IPS-18a (cell line): ENCODE results near the gene TMUB1.

ENCODE experiments used
- H3K27ac ChIP-seq: one replicate; pipeline ENCODE4 v1.5.1; 2013; ENCODE audit warnings: low read length
- H3K27me3 ChIP-seq: one replicate; pipeline ENCODE4 v1.6.1; 2013; ENCODE audit warnings: mild to moderate bottlenecking, low read length; ENCODE audit not compliant: control insufficient read depth, insufficient read depth
- H3K36me3 ChIP-seq: one replicate; pipeline ENCODE4 v1.6.1; 2013; ENCODE audit warnings: low read depth, low read length; ENCODE audit not compliant: control insufficient read depth
- H3K4me1 ChIP-seq: one replicate; pipeline ENCODE4 v1.6.1; 2013; ENCODE audit warnings: low read depth, low read length; ENCODE audit not compliant: control insufficient read depth
- H3K4me3 ChIP-seq: one replicate; pipeline ENCODE4 v1.5.1; 2013; ENCODE audit warnings: low read length
- H3K9ac ChIP-seq: one replicate; pipeline ENCODE4 v1.6.1; 2013; ENCODE audit warnings: mild to moderate bottlenecking, low read length, moderate library complexity
- H3K9me3 ChIP-seq: one replicate; pipeline ENCODE4 v1.6.1; 2013; ENCODE audit warnings: low read depth, low read length; ENCODE audit not compliant: control insufficient read depth

Gene TMUB1

DNA sequence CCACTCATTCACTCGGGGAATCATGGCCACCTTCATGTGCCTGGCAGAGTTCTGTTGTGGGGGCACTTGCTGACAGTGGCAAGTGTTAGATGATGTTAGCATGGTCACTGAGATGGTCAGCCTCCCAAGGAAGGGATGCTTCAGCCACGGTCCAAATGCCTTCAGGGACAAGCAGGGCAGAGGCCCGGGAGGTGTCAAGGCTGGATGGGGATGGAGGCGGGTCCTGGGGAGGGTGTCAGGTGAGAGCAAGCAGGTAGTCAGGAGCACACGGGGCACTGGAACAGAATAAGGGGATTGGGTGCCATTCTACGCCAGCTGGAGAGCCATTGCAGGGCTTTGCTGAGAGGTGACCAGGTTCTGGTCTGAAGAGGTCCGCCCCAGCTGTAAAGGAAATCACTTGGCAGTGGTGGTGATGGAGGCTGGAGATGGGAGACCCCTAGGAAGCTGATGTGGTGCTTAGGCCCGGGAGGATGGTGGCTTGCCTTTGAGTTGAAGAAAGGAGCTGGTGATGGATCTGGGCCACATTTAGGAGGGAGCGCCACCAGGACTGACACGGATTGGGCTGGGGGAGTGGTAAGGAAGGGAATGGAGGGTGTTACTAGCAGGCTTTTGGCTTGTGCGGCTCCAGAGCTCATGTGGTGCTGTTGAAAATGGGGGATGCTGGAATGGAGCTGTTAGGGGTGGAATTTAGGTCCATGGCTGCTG lies 27.1 kb upstream of the TMUB1 start:
- peaks cover 11% of the 10 kb centered on the region for H3K4me1 ChIP-seq
- no peaks in the 10 kb centered on the region for H3K9me3 ChIP-seq
- H3K4me3 ChIP-seq, result no peak overlapping the region
- H3K36me3 ChIP-seq, result no peaks in the 10 kb centered on the region
- H3K9ac ChIP-seq, result no peak overlapping the region
- H3K27ac ChIP-seq, result no peak overlapping the region
- H3K27me3 ChIP-seq, result peaks cover 11% of the 10 kb centered on the region

DNA sequence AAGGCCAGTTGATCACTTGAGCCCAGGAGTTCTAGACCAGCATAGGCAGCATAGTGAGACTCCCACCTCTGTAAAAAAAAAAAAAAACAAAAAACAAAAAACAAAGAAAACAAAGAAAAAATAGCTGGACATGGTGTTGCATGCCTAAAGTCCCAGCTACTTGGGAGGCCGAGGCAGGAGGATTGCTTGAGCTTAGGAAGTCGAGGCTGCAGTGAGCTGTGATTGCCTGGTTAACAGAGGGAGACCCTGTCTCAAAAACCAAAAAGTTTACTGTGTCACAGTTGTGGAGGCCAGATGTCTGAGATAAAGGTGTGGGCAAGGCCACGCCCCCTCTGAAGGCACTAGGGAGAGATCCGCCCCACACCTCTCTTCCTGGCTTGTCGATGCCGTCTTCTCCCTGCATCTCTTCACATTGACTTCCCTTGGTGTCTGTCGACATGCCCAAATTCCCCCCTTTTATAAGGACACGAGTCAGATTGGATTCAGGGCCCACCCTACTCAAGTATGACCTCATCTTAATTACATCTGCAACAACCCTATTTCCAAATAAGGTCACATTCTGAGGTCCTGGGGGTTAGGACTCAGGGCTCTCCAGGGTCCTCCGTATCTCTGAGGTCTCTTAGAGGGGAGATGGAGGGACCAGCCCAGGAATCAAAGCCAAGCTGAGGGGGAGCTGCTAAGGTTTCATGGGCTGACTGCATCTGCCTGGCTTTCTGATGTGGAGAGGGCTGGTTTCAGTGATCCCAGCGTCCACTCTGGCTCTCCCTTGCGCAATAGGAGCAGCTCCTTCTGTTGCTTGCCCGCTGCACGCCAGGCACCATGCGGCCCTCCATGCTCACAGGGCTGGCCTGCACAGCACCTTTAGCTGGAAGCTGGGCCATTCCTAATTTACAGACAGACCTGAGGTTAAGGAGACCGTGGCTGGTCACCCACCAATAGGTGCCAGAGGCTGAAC lies 26.1 kb upstream of the TMUB1 start:
- no peaks in the 10 kb centered on the region for H3K36me3 ChIP-seq
- no peak overlapping the region for H3K9ac ChIP-seq
- no peak overlapping the region for H3K27ac ChIP-seq
- no peaks in the 10 kb centered on the region for H3K9me3 ChIP-seq
- H3K4me3 ChIP-seq, result no peak overlapping the region
- peaks cover 10% of the 10 kb centered on the region for H3K27me3 ChIP-seq
- peaks cover 19% of the 10 kb centered on the region for H3K4me1 ChIP-seq

DNA sequence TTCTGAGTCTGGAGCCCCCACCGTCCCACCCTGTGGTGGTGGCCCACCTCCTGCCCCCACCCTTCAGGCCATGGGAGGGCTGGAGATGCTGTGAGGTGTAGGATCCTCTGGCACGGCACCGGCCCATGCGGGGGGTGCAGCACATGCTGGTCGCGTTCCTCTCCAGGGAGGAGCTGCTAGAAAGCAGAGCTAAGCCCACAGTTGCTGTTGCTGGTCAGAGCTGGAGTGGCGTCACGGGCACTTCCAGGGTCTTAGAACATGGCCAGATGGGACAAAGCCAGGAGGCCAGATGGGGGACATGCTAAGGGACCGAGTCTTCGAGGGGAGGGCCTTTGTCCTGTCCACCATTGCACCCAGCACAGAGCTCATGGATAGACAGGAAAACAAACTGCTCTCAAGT lies 24.6 kb upstream of the TMUB1 start:
- H3K4me3 ChIP-seq, result no peak overlapping the region
- H3K4me1 ChIP-seq, result peaks cover 18% of the 10 kb centered on the region
- no peaks in the 10 kb centered on the region for H3K9me3 ChIP-seq
- H3K27me3 ChIP-seq, result no peaks in the 10 kb centered on the region
- no peak overlapping the region for H3K27ac ChIP-seq
- H3K9ac ChIP-seq, result no peak overlapping the region
- H3K36me3 ChIP-seq, result no peaks in the 10 kb centered on the region

DNA sequence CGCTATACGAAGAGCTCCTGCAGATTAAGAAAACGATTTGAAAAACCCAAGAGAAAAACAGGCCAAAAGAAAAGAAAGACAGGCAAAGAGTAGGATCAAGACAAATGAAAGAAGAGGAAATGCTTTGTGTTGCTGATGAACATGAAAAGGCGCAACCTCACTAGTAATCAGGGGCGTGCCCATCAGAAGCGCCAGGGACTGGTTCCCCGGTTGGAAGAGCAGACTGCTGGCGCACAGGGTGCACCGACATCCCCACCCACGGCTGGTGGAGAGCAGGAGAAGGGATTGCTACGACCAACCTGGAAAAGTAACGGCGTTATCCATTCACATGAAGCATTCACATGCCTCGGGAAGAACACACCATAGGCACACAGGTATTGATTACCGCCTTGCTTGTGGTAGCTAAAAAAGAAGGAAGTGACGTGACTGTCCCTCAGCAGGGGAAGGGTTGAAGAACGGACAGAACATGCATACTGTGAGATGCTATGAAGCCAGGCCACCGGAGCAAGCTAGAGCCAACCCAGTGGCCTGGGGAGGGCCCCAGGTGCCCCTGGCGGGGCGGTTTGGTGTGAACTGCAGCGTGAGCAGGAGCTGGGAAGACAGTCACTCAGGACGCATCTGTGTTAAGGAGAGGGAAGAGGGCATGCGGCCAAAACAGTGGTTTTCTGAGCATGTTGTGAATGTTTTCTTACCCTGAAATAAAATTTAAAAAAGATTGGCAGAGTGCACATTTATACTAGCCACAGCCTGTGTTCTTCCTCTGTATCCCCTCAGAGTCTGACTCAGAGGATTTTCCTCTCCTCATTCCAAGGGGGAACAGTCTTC lies 21.3 kb upstream of the TMUB1 start:
- Histone ChIP-seq H3K4me3 (peak overlapping the region; percentile 42), H3K27me3 (no peaks in the 10 kb centered on the region), H3K4me1 (peaks cover 18% of the 10 kb centered on the region), H3K9ac (peak overlapping the region; percentile 28), H3K36me3 (no peaks in the 10 kb centered on the region), H3K27ac (peak overlapping the region; percentile 40), H3K9me3 (no peaks in the 10 kb centered on the region)

DNA sequence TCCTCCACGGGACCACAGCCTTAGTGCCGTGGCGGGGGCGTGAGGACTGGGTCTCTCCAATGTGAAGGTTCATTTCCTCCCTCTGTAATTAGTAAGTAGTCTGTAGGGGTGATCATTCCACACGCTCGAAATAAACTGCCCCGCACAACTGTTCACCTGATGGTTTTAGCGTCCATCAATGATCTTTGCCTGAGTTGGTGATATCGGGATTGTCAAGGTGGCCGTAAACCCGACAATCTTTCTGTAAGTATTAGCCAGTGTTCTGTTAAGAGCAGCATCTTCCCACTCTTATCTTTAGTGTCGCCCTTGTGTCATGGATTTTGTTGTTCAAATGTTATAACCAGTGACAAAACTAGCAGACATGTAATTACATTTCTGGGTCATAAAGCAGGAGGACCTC lies 20.7 kb upstream of the TMUB1 start:
- Histone ChIP-seq H3K36me3 (no peaks in the 10 kb centered on the region), H3K9me3 (no peaks in the 10 kb centered on the region), H3K4me3 (peak overlapping the region; percentile 42), H3K4me1 (peaks cover 18% of the 10 kb centered on the region), H3K27me3 (no peaks in the 10 kb centered on the region), H3K9ac (peak overlapping the region; percentile 28), H3K27ac (peak overlapping the region; percentile 40)

DNA sequence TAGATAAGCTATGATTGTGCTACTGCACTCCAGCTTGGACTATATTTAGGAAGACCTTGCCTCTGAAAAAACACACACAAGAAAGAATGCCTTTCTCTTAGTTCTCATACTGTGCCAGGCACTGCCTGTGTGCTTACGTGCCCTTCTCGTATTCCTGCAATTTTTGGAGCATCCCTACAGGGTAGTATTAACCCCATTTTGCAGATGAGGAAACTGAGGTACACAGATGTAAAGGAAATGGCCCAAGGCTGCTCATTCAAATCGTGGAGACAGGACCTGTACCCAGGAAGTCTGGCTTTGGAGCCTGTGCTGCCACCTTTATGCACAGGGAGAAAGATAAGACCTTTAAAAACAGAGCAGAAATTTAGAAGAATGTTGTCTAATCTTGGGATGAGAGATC lies 19.7 kb upstream of the TMUB1 start:
- no peaks in the 10 kb centered on the region for H3K9me3 ChIP-seq
- H3K36me3 ChIP-seq, result no peaks in the 10 kb centered on the region
- no peaks in the 10 kb centered on the region for H3K27me3 ChIP-seq

DNA sequence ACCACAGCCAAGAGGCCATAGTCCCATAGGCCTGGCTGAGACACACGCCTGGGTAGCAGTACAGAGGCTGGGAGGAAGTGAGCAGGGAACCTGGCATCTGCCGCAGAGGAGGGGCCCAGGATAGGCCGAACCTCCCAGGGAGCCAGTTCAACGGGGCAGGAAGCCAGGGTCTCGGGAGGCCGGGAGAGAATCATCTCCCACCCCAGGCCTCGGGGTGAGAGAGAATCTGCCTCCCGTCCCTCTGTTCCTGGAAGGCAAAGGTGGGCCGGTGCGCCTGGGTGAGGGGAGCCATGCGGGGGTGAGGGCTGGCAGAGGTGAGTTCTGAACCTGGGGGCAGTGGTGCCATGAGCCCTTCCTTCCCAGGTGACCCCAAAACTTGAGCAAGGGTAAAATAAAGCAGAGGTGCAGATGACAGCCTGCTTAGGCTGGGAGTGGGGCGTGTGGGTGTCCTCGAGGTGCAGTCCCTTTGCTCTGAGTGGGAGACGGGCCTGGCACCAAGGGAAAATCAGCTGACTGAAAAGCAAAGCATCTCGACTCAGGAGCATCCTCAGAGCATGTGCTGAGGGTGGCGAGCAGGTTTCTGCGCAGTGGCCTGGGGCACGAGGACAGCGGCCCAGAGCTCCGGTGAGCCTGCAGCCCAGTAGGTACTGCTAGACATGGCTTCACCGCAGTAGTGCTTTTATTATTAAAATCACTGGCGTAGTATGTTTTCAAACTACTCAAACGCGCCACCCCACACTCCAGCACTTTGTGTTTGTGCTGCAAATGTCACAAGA lies 18.5 kb upstream of the TMUB1 start:
- H3K36me3 ChIP-seq, result no peaks in the 10 kb centered on the region
- peaks cover 18% of the 10 kb centered on the region for H3K4me1 ChIP-seq
- H3K9ac ChIP-seq, result no peak overlapping the region
- no peak overlapping the region for H3K27ac ChIP-seq
- no peaks in the 10 kb centered on the region for H3K9me3 ChIP-seq
- H3K27me3 ChIP-seq, result no peaks in the 10 kb centered on the region
- H3K4me3 ChIP-seq, result no peak overlapping the region

More for the DNA sequence above, 19.7 kb upstream of the TMUB1 start:
- H3K4me1 ChIP-seq, result peaks cover 18% of the 10 kb centered on the region
- no peak overlapping the region for H3K27ac ChIP-seq
- no peak overlapping the region for H3K4me3 ChIP-seq
- H3K9ac ChIP-seq, result no peak overlapping the region

DNA sequence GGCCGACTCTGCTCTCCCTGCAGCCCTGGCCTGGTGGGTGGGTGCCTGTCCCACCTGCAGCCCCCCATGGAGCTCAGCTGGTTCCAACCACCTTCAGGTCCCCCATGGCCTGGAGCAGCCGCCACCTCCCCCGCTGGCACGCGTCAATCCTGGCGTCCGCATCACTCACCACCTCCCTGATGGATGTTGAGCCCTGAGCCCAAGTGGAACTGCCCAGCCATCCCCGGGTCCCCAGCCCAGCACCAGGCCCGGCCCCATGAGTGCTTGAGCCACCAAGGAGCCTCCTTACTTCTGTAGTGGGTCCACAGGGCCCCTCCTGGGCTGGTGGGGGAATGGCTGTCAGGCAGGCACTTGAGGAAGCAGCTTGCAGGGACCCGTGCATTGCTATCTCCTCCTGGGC lies 17.6 kb upstream of the TMUB1 start:
- H3K27me3 ChIP-seq, result no peaks in the 10 kb centered on the region
- H3K4me1 ChIP-seq, result peaks cover 18% of the 10 kb centered on the region
- no peaks in the 10 kb centered on the region for H3K9me3 ChIP-seq
- no peak overlapping the region for H3K4me3 ChIP-seq
- no peaks in the 10 kb centered on the region for H3K36me3 ChIP-seq
- no peak overlapping the region for H3K27ac ChIP-seq
- H3K9ac ChIP-seq, result no peak overlapping the region

DNA sequence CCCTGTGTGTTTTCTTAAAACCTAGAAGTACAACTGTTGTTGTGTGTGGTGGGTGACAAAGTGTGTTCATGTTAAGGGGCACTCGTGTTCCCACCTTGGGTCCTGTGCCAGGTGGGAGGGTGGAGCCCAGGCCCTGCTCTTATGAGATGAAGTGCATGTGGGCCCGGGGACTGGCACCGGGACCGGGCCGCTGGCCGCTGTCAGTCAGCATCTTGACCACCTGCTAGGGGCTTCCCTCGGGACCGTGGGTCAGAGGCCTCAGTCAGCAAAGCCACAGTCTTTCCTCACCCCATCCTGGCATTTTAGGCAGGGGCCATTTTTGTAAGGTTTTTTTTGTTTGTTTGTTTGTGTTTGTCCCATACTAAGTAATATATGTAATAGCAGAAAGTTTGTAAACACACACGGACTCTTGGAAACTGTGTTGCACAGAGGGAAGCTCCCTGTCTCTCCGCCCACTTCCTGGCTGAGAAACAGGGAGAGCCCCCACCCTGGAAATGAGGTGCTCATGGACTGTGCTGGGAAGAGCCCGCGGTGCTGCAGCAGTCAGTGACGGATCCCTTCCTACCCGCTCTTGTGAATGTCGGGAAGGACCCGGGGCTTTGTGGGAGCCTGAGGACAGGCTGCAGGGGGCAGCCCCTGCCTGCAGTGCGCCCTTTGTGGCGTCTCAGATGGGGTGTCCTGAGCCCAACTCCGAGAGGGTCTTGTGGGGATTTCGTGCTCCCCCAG lies 16.4 kb upstream of the TMUB1 start:
- Histone ChIP-seq H3K4me1 (peaks cover 12% of the 10 kb centered on the region), H3K27ac (no peak overlapping the region), H3K27me3 (no peaks in the 10 kb centered on the region), H3K9ac (no peak overlapping the region), H3K4me3 (no peak overlapping the region), H3K9me3 (no peaks in the 10 kb centered on the region), H3K36me3 (no peaks in the 10 kb centered on the region)

DNA sequence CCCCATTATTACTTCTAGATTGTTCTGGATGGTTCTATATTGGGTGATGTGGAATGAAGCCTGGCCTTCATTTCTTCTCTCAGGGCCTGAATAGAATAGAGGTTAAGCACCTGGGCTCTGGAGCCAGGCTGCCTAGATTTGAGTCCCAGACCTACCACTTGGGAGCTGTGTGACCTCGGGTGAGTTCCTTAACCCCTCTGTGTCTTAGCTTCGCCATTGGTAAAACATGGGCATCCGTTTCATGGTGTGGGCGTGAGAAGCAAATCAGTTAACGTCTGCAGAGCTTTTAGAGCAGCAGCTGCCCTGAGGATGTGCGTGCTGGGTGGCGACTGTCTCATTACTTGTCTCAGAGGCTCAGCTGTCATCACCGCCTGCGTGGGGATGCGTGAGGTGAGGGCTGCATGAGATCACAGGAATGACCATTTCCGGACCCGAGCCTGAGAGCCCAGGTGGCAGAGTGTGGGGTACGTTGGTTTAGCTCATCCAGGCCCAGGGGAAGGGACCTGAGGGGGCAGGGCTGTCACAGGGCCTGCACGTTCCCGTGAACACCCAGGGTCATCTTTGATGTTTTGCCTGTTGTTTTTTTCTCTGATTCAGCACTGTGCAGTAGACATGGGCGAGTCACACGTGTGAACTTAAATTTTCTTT lies 12.7 kb upstream of the TMUB1 start:
- Histone ChIP-seq H3K27ac (no peak overlapping the region), H3K4me1 (no peaks in the 10 kb centered on the region), H3K4me3 (no peak overlapping the region), H3K27me3 (no peaks in the 10 kb centered on the region), H3K9me3 (no peaks in the 10 kb centered on the region), H3K9ac (no peak overlapping the region), H3K36me3 (no peaks in the 10 kb centered on the region)
